Measurements from ENCODE around the gene C19orf85.

GRCh38 chr19:55481794-55482155, 17.2 kb upstream of the C19orf85 start:
- no peak for TF ChIP-seq REST (tag by site-specific recombination; IDR thresholded peaks at IDR 0.05)
- no peak for TF ChIP-seq FEZF1 (tag by site-specific recombination; IDR thresholded peaks at IDR 0.05)
- TF ChIP-seq EGR2 (tag by site-specific recombination; IDR thresholded peaks at IDR 0.05; ENCODE audit: low read depth): no peak
- no peak for TF ChIP-seq CTCF (tag by site-specific recombination; IDR thresholded peaks at IDR 0.05)
- no peak for TF ChIP-seq HOXA7 (CRISPR knock-in tag; IDR thresholded peaks at IDR 0.05; ENCODE audit: borderline replicate concordance)
- TF ChIP-seq ZNF335 (tag by site-specific recombination; conservative IDR thresholded peaks at IDR 0.05): no peak
- TF ChIP-seq KLF9 (tag by site-specific recombination; IDR thresholded peaks at IDR 0.05; ENCODE audit: low read depth): no peak
- TF ChIP-seq SP7 (tag by site-specific recombination; IDR thresholded peaks at IDR 0.05): no peak
- no peak for TF ChIP-seq ZNF76 (tag by site-specific recombination; IDR thresholded peaks at IDR 0.05; ENCODE audit: borderline replicate concordance, low read depth)
